PC-9 (cell line): ENCODE measurements around the gene NUP42. TPM values are rescaled to one million over a fixed set of nuclear protein-coding genes. Genes with fewer than 3 reads are reported as not detected.

Experiments used
- BruUV-seq: library from RNA; stranded (reverse); fragments of 400-500 nt; replicated peaks from 2 replicates; lab custom pipeline; 2021; lab: Mats Ljungman, UMichigan
- CTCF ChIA-PET: fragments of 300-600 bp; sonication (Branson Sonifier 250); formaldehyde crosslinking; loops from one replicate; lab custom pipeline; 2022; ENCODE audit warnings: antibody characterized with exemption; lab: Charles Lee
- POLR2A ChIA-PET: fragments of 300-600 bp; sonication (Branson Sonifier 250); formaldehyde crosslinking; loops from one replicate; lab custom pipeline; 2022; ENCODE audit warnings: antibody characterized with exemption; ENCODE audit not compliant: unreplicated experiment; lab: Charles Lee
- DNase-seq, 2 experiments: peaks; one replicate each; pipeline versions ENCODE4 v3.0.0 to v3.0.0-alpha.2; 2015 to 2022; ENCODE audit warnings: mixed read lengths in 1 of 2
- H2AFZ ChIP-seq: fragments of 200-600 bp; sonication (generic); 2 replicates; pipeline ENCODE4 v1.8.1; 2017; ENCODE audit warnings: antibody characterized with exemption
- H3F3A ChIP-seq: fragments of 200-600 bp; sonication (generic); 2 replicates; pipeline ENCODE4 v1.8.1; 2017; ENCODE audit warnings: antibody characterized with exemption, mild to moderate bottlenecking, low read depth; ENCODE audit not compliant: insufficient read depth
- H3K27ac ChIP-seq: fragments of 200-600 bp; sonication (generic); 2 replicates; pipeline ENCODE4 v1.6.1; 2016; ENCODE audit warnings: mixed run types
- H3K27me3 ChIP-seq: fragments of 200-600 bp; sonication (generic); 2 replicates; pipeline ENCODE4 v1.6.1; 2016; ENCODE audit warnings: low read depth, mixed run types; ENCODE audit not compliant: insufficient read depth
- H3K36me3 ChIP-seq: fragments of 200-600 bp; sonication (generic); 2 replicates; pipeline ENCODE4 v1.6.1; 2016; ENCODE audit warnings: low read depth, mixed run types
- H3K4me1 ChIP-seq: fragments of 200-600 bp; sonication (generic); replicated peaks from 2 replicates; pipeline ENCODE4 v1.6.1; 2016; ENCODE audit warnings: mixed run types; ENCODE audit not compliant: insufficient read depth
- H3K4me2 ChIP-seq: fragments of 200-600 bp; sonication (generic); 2 replicates; pipeline ENCODE4 v1.6.1; 2017; ENCODE audit warnings: mixed run types
- H3K4me3 ChIP-seq: fragments of 200-600 bp; sonication (generic); 2 replicates; pipeline ENCODE4 v1.6.1; 2016; ENCODE audit warnings: mixed run types
- H3K79me2 ChIP-seq: fragments of 200-600 bp; sonication (generic); 2 replicates; pipeline ENCODE4 v1.6.1; 2017; ENCODE audit warnings: low read depth, mixed run types
- H3K9me2 ChIP-seq: fragments of 200-600 bp; sonication (generic); 2 replicates; pipeline ENCODE4 v1.8.1; 2017; ENCODE audit warnings: mild to moderate bottlenecking; ENCODE audit not compliant: insufficient read depth
- H3K9me3 ChIP-seq: fragments of 200-600 bp; sonication (generic); 2 replicates; pipeline ENCODE4 v1.8.1; 2016; ENCODE audit warnings: low read depth; ENCODE audit not compliant: insufficient read depth
- H4K20me1 ChIP-seq: fragments of 200-600 bp; sonication (generic); 2 replicates; pipeline ENCODE4 v1.8.1; 2017; ENCODE audit not compliant: insufficient read depth
- CTCF ChIP-seq: fragments of 200-600 bp; sonication (generic); conservative IDR thresholded peaks from 2 replicates; pipeline ENCODE4 v1.6.1; 2017; ENCODE audit warnings: mixed run types, antibody characterized with exemption, mild to moderate bottlenecking, moderate library complexity
- EZH2 ChIP-seq: fragments of 200-600 bp; sonication (generic); IDR thresholded peaks from 2 replicates; pipeline ENCODE4 v1.8.0; 2017; ENCODE audit warnings: antibody characterized with exemption, low read depth
- intact Hi-C: fragments of 100-400 bp; cut with micrococcal nuclease; formaldehyde crosslinking; loops from one replicate; pipeline ENCODE4 v1.10.0; 2022; ENCODE audit not compliant: unreplicated experiment
- total RNA-seq: library from RNA; stranded (reverse); gene quantifications from 2 replicates; pipeline ENCODE4 v1.2.3, GENCODE V29; 2021

The NUP42 gene
- total RNA-seq, 1 experiment from 2014 or later = 51.3 TPM

- Histone ChIP-seq H3K36me3 (no peaks in the 10 kb centered on the region), H3K4me3 (no peak overlapping the region)
These were observed 52.9 kb downstream of the NUP42 start for GRCh38 chr7:23234569-23235296.

GRCh38 chr7:23235813-23236221 is 54.0 kb downstream of the NUP42 start:
- Histone ChIP-seq H3K79me2 (no peaks in the 10 kb centered on the region), H3F3A (no peaks in the 10 kb centered on the region), H3K9me2 (no peaks in the 10 kb centered on the region), H4K20me1 (no peaks in the 10 kb centered on the region), H3K9me3 (no peaks in the 10 kb centered on the region), H3K27ac (no peak overlapping the region), H3K4me1 (no peaks in the 10 kb centered on the region), H3K27me3 (no peaks in the 10 kb centered on the region), H2AFZ (no peak overlapping the region), H3K4me3 (no peak overlapping the region), H3K4me2 (no peak overlapping the region), H3K36me3 (no peaks in the 10 kb centered on the region)
- ChIA-PET POLR2A (no interaction called here), CTCF (no interaction called here)
- BruUV-seq = no TSS peak
- DNase-seq = peak in 1 of 2 experiments; percentile 25
- intact Hi-C loops = no loop called here
- no peak for TF ChIP-seq CTCF
- no peak for TF ChIP-seq EZH2

More at GRCh38 chr7:23234569-23235296, 52.9 kb downstream of the NUP42 start:
- intact Hi-C loops = no loop called here
- Histone ChIP-seq H3K4me1 (no peaks in the 10 kb centered on the region), H2AFZ (no peak overlapping the region), H4K20me1 (no peaks in the 10 kb centered on the region), H3K9me2 (no peaks in the 10 kb centered on the region), H3K27ac (no peak overlapping the region), H3K4me2 (no peak overlapping the region), H3K9me3 (no peaks in the 10 kb centered on the region), H3K79me2 (no peaks in the 10 kb centered on the region), H3K27me3 (no peaks in the 10 kb centered on the region), H3F3A (no peaks in the 10 kb centered on the region)
- ChIA-PET POLR2A (no interaction called here), CTCF (no interaction called here)
- no TSS peak for BruUV-seq
- TF ChIP-seq EZH2 = no peak
- no peak for TF ChIP-seq CTCF
- DNase-seq = no peak

GRCh38 chr7:23237000-23237399 is 55.2 kb downstream of the NUP42 start:
- no peak overlapping the region for H2AFZ ChIP-seq
- DNase-seq = no peak
- no peak overlapping the region for H3K27ac ChIP-seq
- H3K4me2 ChIP-seq = no peak overlapping the region
- TF ChIP-seq EZH2 (no peak), CTCF (no peak)
- CTCF ChIA-PET = no interaction called here
- H3K9me2 ChIP-seq = no peaks in the 10 kb centered on the region
- no TSS peak for BruUV-seq
- no peaks in the 10 kb centered on the region for H3K4me1 ChIP-seq
- H3K9me3 ChIP-seq = no peaks in the 10 kb centered on the region
- POLR2A ChIA-PET = no interaction called here
- H4K20me1 ChIP-seq = no peaks in the 10 kb centered on the region
- no peaks in the 10 kb centered on the region for H3F3A ChIP-seq
- no peaks in the 10 kb centered on the region for H3K79me2 ChIP-seq
- intact Hi-C loops = no loop called here
- no peaks in the 10 kb centered on the region for H3K36me3 ChIP-seq
- H3K4me3 ChIP-seq = no peak overlapping the region
- H3K27me3 ChIP-seq = no peaks in the 10 kb centered on the region
